ENCODE data around the gene CLN5.
"Not testable (repeated sequence)": the region's sequence is repeated elsewhere in the genome, so short reads cannot be mapped to it uniquely, and the experiment has no call there.

Gene CLN5

GRCh38 chr13:76991796-76992547 lies at the start of gene CLN5:
TSS of gene CLN5 (plus strand) at chr13:76992081. CDS start at chr13:76992099, 18 bp downstream.
- H3K4me3 Mint-ChIP-seq: peak within 1 kb of the TSS; percentile 97

GRCh38 chr13:76942363-76942762 lies 49.5 kb upstream of the CLN5 start:
- no peak for DNase-seq
- no peak overlapping the region for H3K27ac Mint-ChIP-seq
- CTCF ChIA-PET: no interaction called here
- H3K27me3 Mint-ChIP-seq: no peaks in the 10 kb centered on the region
- no peaks in the 10 kb centered on the region for H3K36me3 Mint-ChIP-seq
- no peaks in the 10 kb centered on the region for H3K9me3 Mint-ChIP-seq
- no peaks in the 10 kb centered on the region for H3K4me1 Mint-ChIP-seq
- no peak overlapping the region for H3K4me3 Mint-ChIP-seq

More at GRCh38 chr13:76991796-76992547, at the start of gene CLN5:
- Mint-ChIP-seq H3K27ac (peak within 1 kb of the TSS; percentile 98), H3K9me3 (no peaks in the 10 kb centered on the region), H3K4me1 (peaks cover 32% of the 10 kb centered on the region), H3K27me3 (no peaks in the 10 kb centered on the region), H3K36me3 (peaks cover 18% of the 10 kb centered on the region)
- DNase-seq: peak; percentile 97
- CTCF ChIA-PET: interaction anchor here (0.9 to 1.7 kb wide), 5 partner anchors 10 to 487 kb away, joined by 3 to 10 read pairs (median 4); no protein-coding TSS in a partner anchor

- H3K27me3 Mint-ChIP-seq: no peaks in the 10 kb centered on the region
- DNase-seq: no peak
- no peaks in the 10 kb centered on the region for H3K36me3 Mint-ChIP-seq
- no peaks in the 10 kb centered on the region for H3K9me3 Mint-ChIP-seq
- H3K4me3 Mint-ChIP-seq: no peak overlapping the region
- no peaks in the 10 kb centered on the region for H3K4me1 Mint-ChIP-seq
- no peak overlapping the region for H3K27ac Mint-ChIP-seq
- CTCF ChIA-PET: no interaction called here
Observed at GRCh38 chr13:76943646-76944045, 48.2 kb upstream of the CLN5 start.

- DNase-seq: no peak
- H3K4me3 Mint-ChIP-seq: no peak overlapping the region
- CTCF ChIA-PET: no interaction called here
Observed at GRCh38 chr13:76944456-76944855, 47.4 kb upstream of the CLN5 start.

DNA sequence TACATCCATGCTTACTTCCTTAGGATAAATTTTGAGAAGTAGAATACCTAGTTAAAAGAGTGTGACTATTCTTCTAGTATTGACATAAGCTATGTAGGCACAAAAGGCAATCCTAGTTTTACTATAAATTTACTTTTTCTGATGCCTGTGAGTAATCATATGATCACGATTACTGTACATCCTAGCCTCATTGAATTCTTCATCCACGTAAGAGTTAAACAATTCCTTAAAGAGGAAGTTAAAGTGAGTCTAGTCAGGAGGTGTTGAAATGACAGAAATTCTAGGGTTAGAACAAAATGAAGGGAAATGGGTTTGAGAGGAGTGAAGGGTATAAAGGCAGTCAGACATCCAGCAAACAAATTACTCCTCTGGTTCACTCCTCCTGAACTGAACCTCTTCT lies 43.7 kb upstream of the CLN5 start, which contains the start of gene ACOD1:
Gene ACOD1, plus strand, starts transcription at position 363 of the 400 bp plus-strand sequence. CDS start 48 bp downstream, outside the sequence.
- no peak for DNase-seq
- H3K36me3 Mint-ChIP-seq: no peaks in the 10 kb centered on the region
- peaks cover 9% of the 10 kb centered on the region for H3K27me3 Mint-ChIP-seq
- no peaks in the 10 kb centered on the region for H3K9me3 Mint-ChIP-seq
- no peak within 1 kb of the TSS for H3K4me3 Mint-ChIP-seq
- CTCF ChIA-PET: no interaction called here
- H3K27ac Mint-ChIP-seq: no peak within 1 kb of the TSS
- H3K4me1 Mint-ChIP-seq: no peaks in the 10 kb centered on the region

More at GRCh38 chr13:76944456-76944855, 47.4 kb upstream of the CLN5 start:
- no peak overlapping the region for H3K27ac Mint-ChIP-seq
- no peaks in the 10 kb centered on the region for H3K4me1 Mint-ChIP-seq
- no peaks in the 10 kb centered on the region for H3K9me3 Mint-ChIP-seq
- H3K36me3 Mint-ChIP-seq: no peaks in the 10 kb centered on the region
- H3K27me3 Mint-ChIP-seq: no peaks in the 10 kb centered on the region

GRCh38 chr13:76950101-76950500 lies 41.8 kb upstream of the CLN5 start:
- CTCF ChIA-PET: no interaction called here
- DNase-seq: no peak
- H3K27me3 Mint-ChIP-seq: peaks cover 9% of the 10 kb centered on the region
- no peak overlapping the region for H3K4me3 Mint-ChIP-seq
- no peaks in the 10 kb centered on the region for H3K9me3 Mint-ChIP-seq
- no peaks in the 10 kb centered on the region for H3K36me3 Mint-ChIP-seq
- H3K27ac Mint-ChIP-seq: no peak overlapping the region
- H3K4me1 Mint-ChIP-seq: no peaks in the 10 kb centered on the region

GRCh38 chr13:76953968-76954367 lies 37.9 kb upstream of the CLN5 start:
- CTCF ChIA-PET: no interaction called here

GRCh38 chr13:76954538-76954937 lies 37.3 kb upstream of the CLN5 start:
- peaks cover 9% of the 10 kb centered on the region for H3K9me3 Mint-ChIP-seq
- H3K27ac Mint-ChIP-seq: no peak overlapping the region
- H3K36me3 Mint-ChIP-seq: no peaks in the 10 kb centered on the region
- no peak overlapping the region for H3K4me3 Mint-ChIP-seq
- CTCF ChIA-PET: interaction anchor here (0.6 kb wide), 1 partner anchor 130 kb away, joined by 3 read pairs; no protein-coding TSS in a partner anchor
- DNase-seq: no peak
- H3K27me3 Mint-ChIP-seq: peaks cover 9% of the 10 kb centered on the region
- H3K4me1 Mint-ChIP-seq: no peaks in the 10 kb centered on the region

More at GRCh38 chr13:76953968-76954367, 37.9 kb upstream of the CLN5 start:
- H3K36me3 Mint-ChIP-seq: no peaks in the 10 kb centered on the region
- H3K9me3 Mint-ChIP-seq: peaks cover 9% of the 10 kb centered on the region
- peaks cover 9% of the 10 kb centered on the region for H3K27me3 Mint-ChIP-seq
- H3K4me3 Mint-ChIP-seq: no peak overlapping the region
- DNase-seq: no peak
- H3K4me1 Mint-ChIP-seq: no peaks in the 10 kb centered on the region
- H3K27ac Mint-ChIP-seq: no peak overlapping the region

- CTCF ChIA-PET: interaction anchor here (0.6 kb wide), 1 partner anchor 131 kb away, joined by 3 read pairs; no protein-coding TSS in a partner anchor
- H3K27ac Mint-ChIP-seq: no peak overlapping the region
- no peaks in the 10 kb centered on the region for H3K36me3 Mint-ChIP-seq
- H3K4me3 Mint-ChIP-seq: no peak overlapping the region
- no peak for DNase-seq
- no peaks in the 10 kb centered on the region for H3K4me1 Mint-ChIP-seq
- peaks cover 11% of the 10 kb centered on the region for H3K9me3 Mint-ChIP-seq
- H3K27me3 Mint-ChIP-seq: peaks cover 6% of the 10 kb centered on the region
Observed at GRCh38 chr13:76955193-76955592, 36.7 kb upstream of the CLN5 start.

DNA sequence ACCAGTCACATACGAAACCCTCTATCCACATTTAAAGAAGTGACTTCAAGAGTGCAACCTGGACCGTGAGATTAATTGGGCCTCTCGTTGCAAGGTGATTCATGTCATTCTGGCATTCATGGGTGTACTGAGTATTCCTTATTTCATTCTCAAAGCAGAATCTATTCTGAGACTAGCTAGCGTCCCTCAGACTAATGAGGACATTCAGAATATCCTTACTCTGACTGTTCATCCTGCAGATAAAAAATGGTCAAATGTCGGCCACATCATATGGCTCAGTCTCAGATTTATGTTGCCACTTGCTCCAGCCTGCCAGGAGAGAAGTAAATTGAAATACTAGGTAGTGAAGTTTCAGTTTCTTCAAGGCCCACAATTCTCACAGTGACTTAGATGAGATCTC lies 36.2 kb upstream of the CLN5 start:
- peaks cover 15% of the 10 kb centered on the region for H3K9me3 Mint-ChIP-seq
- H3K36me3 Mint-ChIP-seq: no peaks in the 10 kb centered on the region
- H3K27me3 Mint-ChIP-seq: peaks cover 3% of the 10 kb centered on the region
- CTCF ChIA-PET: no interaction called here
- no peaks in the 10 kb centered on the region for H3K4me1 Mint-ChIP-seq
- DNase-seq: no peak
- no peak overlapping the region for H3K4me3 Mint-ChIP-seq
- H3K27ac Mint-ChIP-seq: no peak overlapping the region

DNA sequence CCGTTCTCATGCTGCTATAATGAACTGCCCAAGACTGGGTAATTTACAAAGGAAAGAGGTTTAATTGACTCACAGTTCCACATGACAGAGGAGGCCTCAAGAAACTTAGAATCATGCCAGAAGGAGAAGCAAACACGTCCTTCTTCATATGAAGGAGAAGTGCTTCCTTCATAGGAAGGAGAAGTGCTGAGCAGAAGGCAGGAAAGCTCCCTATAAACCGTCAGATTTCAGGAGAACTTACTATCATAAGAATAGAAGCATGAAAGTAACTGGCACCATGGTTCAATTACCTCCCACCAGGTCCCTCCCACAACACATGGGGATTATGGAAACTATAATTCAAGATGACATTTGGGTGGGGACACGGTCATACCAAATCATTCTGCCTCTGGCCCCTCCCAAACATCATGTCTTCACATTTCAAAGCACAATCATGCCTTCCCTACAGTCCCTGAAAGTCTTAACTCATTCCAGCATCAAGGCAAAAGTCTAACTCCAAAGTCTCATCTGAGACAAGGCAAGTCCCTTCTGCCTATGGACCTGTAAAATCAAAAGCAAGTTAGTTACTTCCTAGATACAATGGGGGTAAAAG lies 32.9 kb upstream of the CLN5 start:
- no peak overlapping the region for H3K27ac Mint-ChIP-seq
- DNase-seq: no peak
- CTCF ChIA-PET: no interaction called here
- peaks cover 19% of the 10 kb centered on the region for H3K9me3 Mint-ChIP-seq
- no peaks in the 10 kb centered on the region for H3K27me3 Mint-ChIP-seq
- H3K4me1 Mint-ChIP-seq: no peaks in the 10 kb centered on the region
- H3K4me3 Mint-ChIP-seq: no peak overlapping the region
- no peaks in the 10 kb centered on the region for H3K36me3 Mint-ChIP-seq

- H3K27me3 Mint-ChIP-seq, H3K4me3 Mint-ChIP-seq, CTCF ChIA-PET, H3K36me3 Mint-ChIP-seq, H3K27ac Mint-ChIP-seq, H3K4me1 Mint-ChIP-seq, DNase-seq: not testable (repeated sequence)
- H3K9me3 Mint-ChIP-seq: peaks cover 19% of the 10 kb centered on the region
Observed at GRCh38 chr13:76959734-76960133, 32.1 kb upstream of the CLN5 start.

DNA sequence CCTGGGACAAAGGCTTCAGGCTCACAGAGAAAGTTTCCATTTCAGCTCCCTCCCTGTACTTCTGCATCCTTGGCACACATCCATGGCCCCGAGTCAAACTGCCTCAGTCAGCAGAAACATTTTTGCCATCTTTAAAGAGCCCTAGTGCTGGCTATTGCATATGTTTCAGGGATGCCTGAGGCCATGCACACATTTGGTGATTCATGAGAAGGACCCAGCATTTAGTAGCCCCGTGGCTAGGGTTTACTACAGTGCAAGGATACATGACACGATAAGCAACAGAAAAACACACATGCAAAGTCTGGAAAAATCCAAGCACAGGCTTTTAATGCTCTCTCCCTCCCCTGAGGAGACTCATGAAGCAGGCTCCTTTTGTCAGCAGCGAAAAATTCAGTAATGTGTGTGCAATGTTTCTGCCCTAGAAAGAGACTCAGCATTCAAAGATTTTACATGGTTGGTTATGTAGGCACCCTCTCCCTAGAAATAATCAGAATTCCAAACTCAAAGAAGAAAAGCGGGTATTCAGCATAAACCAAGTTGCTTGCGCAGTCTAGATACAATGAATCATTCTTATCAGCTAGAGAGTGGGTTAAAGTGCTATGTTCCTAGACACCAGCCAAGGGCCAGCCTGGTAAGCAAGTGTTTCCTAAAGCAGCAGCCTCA lies 26.0 kb upstream of the CLN5 start:
- H3K4me1 Mint-ChIP-seq: no peaks in the 10 kb centered on the region
- H3K27ac Mint-ChIP-seq: no peak overlapping the region
- CTCF ChIA-PET: interaction anchor here (0.8 kb wide), 1 partner anchor 512 kb away, joined by 3 read pairs; no protein-coding TSS in a partner anchor
- H3K4me3 Mint-ChIP-seq: no peak overlapping the region
- H3K9me3 Mint-ChIP-seq: peaks cover 1% of the 10 kb centered on the region
- DNase-seq: no peak
- H3K36me3 Mint-ChIP-seq: no peaks in the 10 kb centered on the region
- H3K27me3 Mint-ChIP-seq: peaks cover 5% of the 10 kb centered on the region

- Mint-ChIP-seq H3K9me3 (no peaks in the 10 kb centered on the region), H3K27ac (no peak overlapping the region), H3K27me3 (peaks cover 11% of the 10 kb centered on the region), H3K4me3 (no peak overlapping the region), H3K4me1 (no peaks in the 10 kb centered on the region), H3K36me3 (no peaks in the 10 kb centered on the region)
- no peak for DNase-seq
- CTCF ChIA-PET: no interaction called here
Observed at GRCh38 chr13:76967031-76967430, 24.9 kb upstream of the CLN5 start.
